CD8-positive, alpha-beta memory T cell (primary cell): Measurements from ENCODE around the gene WDR82. TPM values are rescaled to one million over a fixed set of nuclear protein-coding genes. Genes with fewer than 3 reads are reported as not detected.

ENCODE experiments used
- CTCF ChIA-PET: fragments of 350-600 bp; sonication (Branson Sonifier 250); formaldehyde crosslinking; loops from one replicate; lab custom pipeline; 2021; ENCODE audit warnings: antibody characterized with exemption; lab: Charles Lee
- POLR2A ChIA-PET: fragments of 350-600 bp; sonication (Branson Sonifier 250); formaldehyde crosslinking; loops from one replicate; lab custom pipeline; 2021; ENCODE audit warnings: antibody characterized with exemption; lab: Charles Lee
- DNase-seq, 5 donors: peaks; one replicate each; pipeline versions ENCODE4 v3.0.0 to v3.0.0-alpha.2; 2020 to 2022; ENCODE audit warnings: mixed read lengths in 1 of 5
- H3K27ac ChIP-seq: one replicate; pipeline ENCODE4 v1.7.0; 2013; ENCODE audit warnings: low read depth, mild to moderate bottlenecking, low read length, moderate library complexity
- H3K27me3 ChIP-seq: 2 replicates; pipeline ENCODE4 v1.7.0; 2013; ENCODE audit warnings: low read length, mild to moderate bottlenecking; ENCODE audit not compliant: insufficient read depth, poor library complexity, severe bottlenecking
- H3K36me3 ChIP-seq: 2 replicates; pipeline ENCODE4 v1.7.0; 2013; ENCODE audit warnings: mild to moderate bottlenecking, low read length, moderate library complexity; ENCODE audit not compliant: insufficient read depth
- H3K4me1 ChIP-seq: 2 replicates; pipeline ENCODE4 v1.7.0; 2013; ENCODE audit warnings: mild to moderate bottlenecking, low read length, moderate library complexity; ENCODE audit not compliant: insufficient read depth
- H3K4me3 ChIP-seq: 2 replicates; pipeline ENCODE4 v1.7.0; 2013; ENCODE audit warnings: mild to moderate bottlenecking, low read length
- H3K9me3 ChIP-seq: 2 replicates; pipeline ENCODE4 v1.7.0; 2013; ENCODE audit warnings: mild to moderate bottlenecking, low read length
- H3K27ac Mint-ChIP-seq, 8 donors: one replicate each; pipeline ENCODE4 v1.8.0; 2020 to 2021; ENCODE audit warnings: mixed read lengths in 8 of 8, mild to moderate bottlenecking in 6 of 8, inconsistent platforms in 3 of 8, moderate library complexity in 3 of 8
- H3K27me3 Mint-ChIP-seq, 2 donors: one replicate each; pipeline ENCODE4 v1.8.0; 2020 to 2021; ENCODE audit warnings: mixed read lengths in 2 of 2, mild to moderate bottlenecking in 1 of 2, moderate library complexity in 1 of 2
- H3K36me3 Mint-ChIP-seq, 3 donors: one replicate each; pipeline ENCODE4 v1.8.0; 2020 to 2021; ENCODE audit warnings: mixed read lengths in 3 of 3, inconsistent platforms in 1 of 3, mild to moderate bottlenecking in 1 of 3
- H3K4me1 Mint-ChIP-seq, 3 donors: one replicate each; pipeline ENCODE4 v1.8.0; 2020 to 2021; ENCODE audit warnings: mixed read lengths in 3 of 3, inconsistent platforms in 1 of 3, mild to moderate bottlenecking in 1 of 3
- H3K4me3 Mint-ChIP-seq, 7 donors: one replicate each; pipeline ENCODE4 v1.8.0; 2020 to 2021; ENCODE audit warnings: mixed read lengths in 7 of 7, mild to moderate bottlenecking in 6 of 7, moderate library complexity in 4 of 7, inconsistent platforms in 2 of 7
- H3K9me3 Mint-ChIP-seq, 5 donors: one replicate each; pipeline ENCODE4 v1.8.0; 2020 to 2022; ENCODE audit warnings: mixed read lengths in 5 of 5, mild to moderate bottlenecking in 3 of 5, moderate library complexity in 2 of 5, inconsistent platforms in 1 of 5
- polyA plus RNA-seq: library from polyadenylated mRNA; unstranded; fragments of 300-500 nt; fragmentation: Illumina TruSeq; gene quantifications from one replicate; pipeline ENCODE4 v1.2.3, GENCODE V29; 2021
- total RNA-seq, 2 experiments: library from RNA; stranded (reverse); gene quantifications; one replicate each; pipeline ENCODE4 v1.2.3, GENCODE V29; 2021

WDR82 gene
- total and polyA plus RNA-seq, 3 experiments from 2014 or later: 133 to 140 (median 133) TPM

GRCh38 chr3:52250122-52250521 is 28.3 kb downstream of the WDR82 start:
- peak overlapping the region in 3 of 7 donors; percentile 3 to 63 (median 13) for H3K4me3 Mint-ChIP-seq
- peaks cover 71 to 93% (median 84%) of the 10 kb centered on the region in 3 donors for H3K4me1 Mint-ChIP-seq
- H3K36me3 Mint-ChIP-seq: peaks cover 0 to 74% (median 15%) of the 10 kb centered on the region in 3 donors
- Histone ChIP-seq H3K4me1 (peaks cover 86% of the 10 kb centered on the region), H3K27ac (no peak overlapping the region), H3K36me3 (peaks cover 11% of the 10 kb centered on the region), H3K4me3 (no peak overlapping the region), H3K9me3 (no peaks in the 10 kb centered on the region), H3K27me3 (no peaks in the 10 kb centered on the region)
- H3K27me3 Mint-ChIP-seq: peaks cover 0 to 2% of the 10 kb centered on the region in 2 donors
- H3K9me3 Mint-ChIP-seq: peaks cover 0 to 2% (median 0%) of the 10 kb centered on the region in 5 donors
- ChIA-PET CTCF (interaction anchor here (4.4 to 14.4 kb wide), 3 partner anchors 11 to 30 kb away, joined by 26 to 156 read pairs (median 71); partner anchors contain the start of genes TWF2 and WDR82), POLR2A (interaction anchor here (0.7 to 4.8 kb wide), 3 partner anchors 21 to 32 kb away, joined by 4 to 86 read pairs (median 7); partner anchors contain the start of gene WDR82)
- peak overlapping the region in 7 of 8 donors; percentile 86 to 100 (median 97) for H3K27ac Mint-ChIP-seq
- peak in 1 of 5 donors; percentile 28 for DNase-seq

- Histone ChIP-seq H3K27ac (no peak overlapping the region), H3K4me1 (peaks cover 86% of the 10 kb centered on the region), H3K9me3 (no peaks in the 10 kb centered on the region), H3K27me3 (no peaks in the 10 kb centered on the region), H3K4me3 (no peak overlapping the region), H3K36me3 (peaks cover 10% of the 10 kb centered on the region)
- H3K27ac Mint-ChIP-seq: peak overlapping the region; percentile 86 to 100 (median 94)
- peak overlapping the region in 5 of 7 donors; percentile 8 to 65 (median 16) for H3K4me3 Mint-ChIP-seq
- peaks cover 0 to 71% (median 15%) of the 10 kb centered on the region in 3 donors for H3K36me3 Mint-ChIP-seq
- peaks cover 0 to 2% (median 0%) of the 10 kb centered on the region in 5 donors for H3K9me3 Mint-ChIP-seq
- DNase-seq: peak in 1 of 5 donors; percentile 41
- peaks cover 73 to 93% (median 84%) of the 10 kb centered on the region in 3 donors for H3K4me1 Mint-ChIP-seq
- ChIA-PET CTCF (interaction anchor here (1.7 to 14.4 kb wide), 4 partner anchors 10 to 90 kb away, joined by 8 to 156 read pairs (median 48); partner anchors contain the start of genes TWF2 and WDR82), POLR2A (interaction anchor here (0.7 to 2.5 kb wide), 5 partner anchors 11 to 32 kb away, joined by 4 to 12 read pairs (median 10); partner anchors contain the start of genes TWF2 and WDR82)
- peaks cover 0 to 2% of the 10 kb centered on the region in 2 donors for H3K27me3 Mint-ChIP-seq
Measured at GRCh38 chr3:52249683-52250082, 28.8 kb downstream of the WDR82 start.

GRCh38 chr3:52248816-52249547 is 29.5 kb downstream of the WDR82 start:
- POLR2A ChIA-PET: interaction anchor here (0.7 to 2.5 kb wide), 7 partner anchors 10 to 69 kb away, joined by 3 to 12 read pairs (median 7); partner anchors contain the start of genes TWF2 and WDR82
- H3K27me3 Mint-ChIP-seq: peaks cover 0 to 2% of the 10 kb centered on the region in 2 donors
- no peaks in the 10 kb centered on the region for H3K27me3 ChIP-seq
- H3K4me1 ChIP-seq: peaks cover 86% of the 10 kb centered on the region
- peaks cover 0 to 65% (median 15%) of the 10 kb centered on the region in 3 donors for H3K36me3 Mint-ChIP-seq
- peaks cover 73 to 93% (median 84%) of the 10 kb centered on the region in 3 donors for H3K4me1 Mint-ChIP-seq
- H3K27ac Mint-ChIP-seq: peak overlapping the region; percentile 88 to 100 (median 96)
- H3K27ac ChIP-seq: no peak overlapping the region
- DNase-seq: peak in 2 of 5 donors; percentile 41 to 68
- H3K9me3 Mint-ChIP-seq: peaks cover 0 to 2% (median 0%) of the 10 kb centered on the region in 5 donors
- CTCF ChIA-PET: interaction anchor here (1.1 to 14.4 kb wide), 6 partner anchors 17 to 90 kb away, joined by 3 to 156 read pairs (median 6); partner anchors contain the start of genes GLYCTK and WDR82
- no peak overlapping the region for H3K4me3 ChIP-seq
- peak overlapping the region; percentile 5 to 88 (median 52) for H3K4me3 Mint-ChIP-seq
- peaks cover 3% of the 10 kb centered on the region for H3K36me3 ChIP-seq
- H3K9me3 ChIP-seq: no peaks in the 10 kb centered on the region

DNA sequence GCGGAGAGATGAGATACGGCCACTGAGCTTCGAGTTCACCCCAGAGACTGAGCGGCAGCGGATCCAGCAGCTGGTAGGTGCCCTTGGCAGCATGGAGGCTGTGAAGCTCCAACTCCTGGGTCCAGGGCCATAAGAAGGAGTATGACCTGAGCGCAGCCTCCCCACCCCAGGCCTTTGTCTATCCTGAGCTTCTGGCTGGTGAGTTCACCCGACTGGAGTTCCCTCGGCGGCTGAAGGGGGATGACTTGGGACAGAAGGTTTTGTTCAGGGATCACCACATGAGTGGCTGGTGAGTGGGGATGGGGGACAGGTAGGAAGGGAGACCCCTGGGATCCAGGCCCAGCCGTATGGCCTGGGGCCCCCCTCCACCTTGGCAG is 30.3 kb downstream of the WDR82 start:
- Mint-ChIP-seq H3K9me3 (peaks cover 0 to under 1% (median 0%) of the 10 kb centered on the region in 5 donors), H3K36me3 (peaks cover 0 to 57% (median 15%) of the 10 kb centered on the region in 3 donors), H3K4me3 (peak overlapping the region; percentile 68 to 95 (median 89)), H3K4me1 (peaks cover 73 to 93% (median 83%) of the 10 kb centered on the region in 3 donors), H3K27me3 (peaks cover 0 to under 1% of the 10 kb centered on the region in 2 donors), H3K27ac (peak overlapping the region; percentile 88 to 100 (median 94))
- Histone ChIP-seq H3K27me3 (no peaks in the 10 kb centered on the region), H3K36me3 (no peaks in the 10 kb centered on the region), H3K27ac (no peak overlapping the region), H3K4me1 (peaks cover 86% of the 10 kb centered on the region), H3K4me3 (no peak overlapping the region), H3K9me3 (no peaks in the 10 kb centered on the region)
- POLR2A ChIA-PET: interaction anchor here (0.6 to 2.5 kb wide), 10 partner anchors 9 to 164 kb away, joined by 3 to 12 read pairs (median 3); partner anchors contain the start of genes TWF2 and WDR82
- CTCF ChIA-PET: interaction anchor here (1.1 to 14.4 kb wide), 6 partner anchors 16 to 91 kb away, joined by 3 to 156 read pairs (median 6); partner anchors contain the start of genes GLYCTK and WDR82
- DNase-seq: peak in 1 of 5 donors; percentile 47

DNA sequence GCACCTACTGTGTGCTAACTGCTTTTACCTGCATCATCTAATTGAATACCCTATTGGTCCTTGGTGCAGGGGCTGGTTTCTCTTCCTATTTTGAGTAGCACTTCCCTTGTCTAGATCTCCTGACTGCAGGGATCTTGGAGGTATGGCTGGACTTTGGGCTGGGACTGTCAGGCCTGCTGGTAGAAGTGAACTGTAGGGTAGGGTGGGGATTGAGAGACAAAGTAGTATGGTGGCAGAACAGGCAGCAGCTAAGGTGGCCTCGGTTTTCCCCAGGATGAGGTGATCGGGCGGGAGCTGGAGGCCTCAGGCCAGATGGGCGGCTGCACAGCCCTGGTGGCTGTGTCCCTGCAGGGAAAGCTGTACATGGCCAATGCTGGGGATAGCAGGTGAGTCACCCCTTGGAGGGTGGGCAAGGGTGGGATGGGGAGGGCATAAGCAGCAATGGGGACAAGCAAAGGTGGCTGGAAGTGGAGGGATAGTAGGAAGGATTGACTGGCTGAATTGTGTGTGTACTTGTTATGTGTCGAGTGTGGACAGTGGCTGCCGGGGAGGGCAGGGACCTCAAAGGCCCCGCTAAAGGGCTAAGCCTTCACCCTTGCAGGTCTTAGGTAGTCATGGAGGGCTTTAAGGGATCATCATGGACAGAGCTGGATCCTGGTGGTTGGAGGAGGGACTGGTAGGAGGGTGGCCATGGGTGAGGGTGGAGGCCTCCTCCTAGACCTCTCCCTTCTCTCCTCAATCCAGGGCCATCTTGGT is 30.9 kb downstream of the WDR82 start:
- Mint-ChIP-seq H3K4me1 (peaks cover 69 to 91% (median 80%) of the 10 kb centered on the region in 3 donors), H3K27me3 (no peaks in the 10 kb centered on the region), H3K4me3 (peak overlapping the region; percentile 78 to 95 (median 91)), H3K9me3 (no peaks in the 10 kb centered on the region), H3K27ac (peak overlapping the region; percentile 88 to 100 (median 95)), H3K36me3 (peaks cover 0 to 55% (median 11%) of the 10 kb centered on the region in 3 donors)
- peak overlapping the region; percentile 80 for H3K27ac ChIP-seq
- CTCF ChIA-PET: interaction anchor here (1.1 to 14.4 kb wide), 7 partner anchors 12 to 40 kb away, joined by 3 to 156 read pairs (median 5); partner anchors contain the start of genes GLYCTK and WDR82
- H3K4me1 ChIP-seq: peaks cover 81% of the 10 kb centered on the region
- peak in 1 of 5 donors; percentile 41 for DNase-seq
- no peaks in the 10 kb centered on the region for H3K36me3 ChIP-seq
- peak overlapping the region; percentile 82 for H3K4me3 ChIP-seq
- H3K27me3 ChIP-seq: no peaks in the 10 kb centered on the region
- H3K9me3 ChIP-seq: no peaks in the 10 kb centered on the region
- POLR2A ChIA-PET: interaction anchor here (0.6 to 2.5 kb wide), 9 partner anchors 9 to 165 kb away, joined by 3 to 12 read pairs (median 3); partner anchors contain the start of genes TWF2 and WDR82

- peak overlapping the region; percentile 80 for H3K27ac ChIP-seq
- ChIA-PET POLR2A (interaction anchor here (0.6 to 4.7 kb wide), 7 partner anchors 12 to 217 kb away, joined by 3 to 54 read pairs (median 3); partner anchors contain the start of gene WDR82), CTCF (interaction anchor here (1.1 to 14.4 kb wide), 4 partner anchors 12 to 33 kb away, joined by 3 to 156 read pairs (median 8); partner anchors contain the start of gene WDR82)
- peak overlapping the region; percentile 82 for H3K4me3 ChIP-seq
- Mint-ChIP-seq H3K27ac (peak overlapping the region; percentile 88 to 100 (median 96)), H3K27me3 (no peaks in the 10 kb centered on the region), H3K9me3 (no peaks in the 10 kb centered on the region), H3K4me3 (peak overlapping the region; percentile 78 to 95 (median 91)), H3K4me1 (peaks cover 69 to 88% (median 77%) of the 10 kb centered on the region in 3 donors), H3K36me3 (peaks cover 0 to 50% (median 8%) of the 10 kb centered on the region in 3 donors)
- no peaks in the 10 kb centered on the region for H3K9me3 ChIP-seq
- peak in 1 of 5 donors; percentile 55 for DNase-seq
- H3K27me3 ChIP-seq: no peaks in the 10 kb centered on the region
- H3K36me3 ChIP-seq: no peaks in the 10 kb centered on the region
- H3K4me1 ChIP-seq: peaks cover 79% of the 10 kb centered on the region
Measured at GRCh38 chr3:52246728-52247408, 31.6 kb downstream of the WDR82 start.
